Uterus (tissue), 2 donors: ENCODE data around the gene ZPLD1.

Experiments used
- CTCF ChIP-seq, 4 experiments: fragments of 200-600 bp in 2 of 4; fragments of 450-650 bp in 2 of 4; sonication (generic) in 2 of 4; IDR thresholded peaks; one replicate each; pipeline ENCODE4 v1.5.1; 2016 to 2019; ENCODE audit warnings: antibody characterized with exemption in 4 of 4, mild to moderate bottlenecking in 2 of 4, moderate library complexity in 1 of 4
- POLR2A ChIP-seq, 2 donors: fragments of 450-650 bp; IDR thresholded peaks; one replicate each; pipeline ENCODE4 v1.6.1; 2016; ENCODE audit warnings: antibody characterized with exemption in 2 of 2, mild to moderate bottlenecking in 1 of 2, moderate library complexity in 1 of 2

- no peak for TF ChIP-seq POLR2A (IDR thresholded peaks at IDR 0.05)
- no peak for TF ChIP-seq CTCF (IDR thresholded peaks at IDR 0.05)
Measured at GRCh38 chr3:102398666-102399065, 36.1 kb upstream of the ZPLD1 start.
